ENCODE measurements around the gene CEP43. TPM values are rescaled to one million over a fixed set of nuclear protein-coding genes. Genes with fewer than 3 reads are reported as not detected.

The CEP43 gene
- polyA plus RNA-seq, 1 donor from 2014 or later = 78.2 TPM

DNA sequence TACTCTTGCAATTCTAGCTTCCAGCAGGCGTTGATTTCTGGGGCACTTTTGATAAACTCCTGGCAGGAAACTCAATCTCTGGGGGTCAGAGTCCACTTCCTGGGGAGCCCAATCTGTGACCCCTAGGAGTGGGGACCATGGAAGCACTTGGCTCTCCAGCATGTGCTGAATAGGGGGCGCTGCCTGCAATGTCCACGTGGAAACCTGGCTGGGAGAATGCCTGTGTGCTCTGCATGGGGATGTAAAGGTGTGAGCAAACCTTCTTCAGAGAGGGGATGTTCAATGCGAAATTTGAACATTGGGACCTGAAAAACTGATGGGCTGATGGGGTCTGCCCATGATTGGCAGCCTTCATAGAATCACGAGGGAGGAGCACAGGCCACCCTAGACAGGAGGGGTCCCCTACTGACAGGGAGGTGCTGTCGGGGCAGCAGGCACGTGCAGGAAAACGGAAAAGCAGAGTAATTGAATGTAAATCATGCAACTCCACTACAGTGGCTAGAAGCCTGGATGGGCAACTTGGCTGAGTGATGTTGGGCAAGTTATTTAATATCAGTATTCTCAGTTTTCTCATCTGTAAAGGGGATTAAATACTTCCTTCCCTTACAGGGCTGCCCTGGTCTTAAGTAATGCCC is 47.8 kb downstream of the CEP43 start:
- TF ChIP-seq POLR2AphosphoS5 (IDR thresholded peaks at IDR 0.05) = no peak

DNA sequence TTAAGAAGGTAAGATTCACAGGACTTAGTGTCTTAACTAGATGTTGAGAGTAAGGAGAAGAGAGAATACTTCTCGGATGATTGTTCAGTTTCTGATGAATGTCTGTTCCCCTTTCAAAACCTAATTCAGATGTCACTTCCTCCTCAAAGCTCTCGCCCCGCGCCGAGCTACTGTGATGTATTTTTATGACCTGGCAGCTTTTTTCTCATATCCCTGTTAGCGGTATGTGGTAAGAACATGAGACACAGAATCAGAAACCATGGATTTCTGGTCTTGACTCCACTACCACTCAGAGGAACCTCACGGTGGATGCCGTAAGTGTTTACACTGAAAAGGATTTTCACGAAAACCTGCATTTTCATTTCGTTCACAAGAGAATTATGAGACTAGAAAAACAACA is 48.4 kb downstream of the CEP43 start:
- no peaks in the 10 kb centered on the region for H3F3A ChIP-seq (ENCODE audit: insufficient read depth, low read length, poor library complexity, severe bottlenecking)
- H3K27me3 ChIP-seq (ENCODE audit: insufficient read depth, low read depth, low read length) = no peaks in the 10 kb centered on the region

More for the DNA sequence above, 47.8 kb downstream of the CEP43 start:
- H3K9me3 ChIP-seq (ENCODE audit: low read length) = no peaks in the 10 kb centered on the region
- no peaks in the 10 kb centered on the region for H3K79me2 ChIP-seq (replicated peaks; ENCODE audit: insufficient read depth, low read length)
- H3F3A ChIP-seq (ENCODE audit: insufficient read depth, low read length, poor library complexity, severe bottlenecking) = no peaks in the 10 kb centered on the region
- no peaks in the 10 kb centered on the region for H4K20me1 ChIP-seq (ENCODE audit: insufficient read depth)
- H3K27ac ChIP-seq (ENCODE audit: low read length) = no peak overlapping the region
- H3K4me3 ChIP-seq (ENCODE audit: low read length) = no peak overlapping the region
- H3K27me3 ChIP-seq (ENCODE audit: insufficient read depth, low read depth, low read length) = no peaks in the 10 kb centered on the region
- H3K36me3 ChIP-seq (ENCODE audit: insufficient read depth, low read length) = no peaks in the 10 kb centered on the region
- no peaks in the 10 kb centered on the region for H3K9me2 ChIP-seq (ENCODE audit: insufficient read depth, low read length)
- H3K4me2 ChIP-seq (ENCODE audit: low read length) = no peak overlapping the region
- no peak overlapping the region for H2AFZ ChIP-seq (ENCODE audit: low read depth, low read length)
- no peak overlapping the region for H3K9ac ChIP-seq (ENCODE audit: low read length)

More for the DNA sequence above, 48.4 kb downstream of the CEP43 start:
- no peaks in the 10 kb centered on the region for H3K36me3 ChIP-seq (ENCODE audit: insufficient read depth, low read length)
- no peak overlapping the region for H3K27ac ChIP-seq (ENCODE audit: low read length)
- no peak overlapping the region for H3K9ac ChIP-seq (ENCODE audit: low read length)
- no peaks in the 10 kb centered on the region for H3K9me3 ChIP-seq (ENCODE audit: low read length)
- no peaks in the 10 kb centered on the region for H3K9me2 ChIP-seq (ENCODE audit: insufficient read depth, low read length)
- no peak overlapping the region for H2AFZ ChIP-seq (ENCODE audit: low read depth, low read length)
- no peak overlapping the region for H3K4me3 ChIP-seq (ENCODE audit: low read length)
- no peaks in the 10 kb centered on the region for H4K20me1 ChIP-seq (ENCODE audit: insufficient read depth)
- H3K79me2 ChIP-seq (replicated peaks; ENCODE audit: insufficient read depth, low read length) = no peaks in the 10 kb centered on the region
- no peak overlapping the region for H3K4me2 ChIP-seq (ENCODE audit: low read length)
- TF ChIP-seq TAF1 (IDR thresholded peaks at IDR 0.05; ENCODE audit: low read depth) (no peak), RAD21 (conservative IDR thresholded peaks at IDR 0.05) (no peak), EP300 (conservative IDR thresholded peaks at IDR 0.05; ENCODE audit: poor library complexity, severe bottlenecking) (no peak), MXI1 (conservative IDR thresholded peaks at IDR 0.05; ENCODE audit: poor library complexity, severe bottlenecking) (no peak), EZH2 (IDR thresholded peaks at IDR 0.05; ENCODE audit: borderline replicate concordance, insufficient read depth, low read length, poor library complexity, severe bottlenecking) (no peak), POLR2AphosphoS5 (IDR thresholded peaks at IDR 0.05) (no peak), SMC3 (conservative IDR thresholded peaks at IDR 0.05; ENCODE audit: poor library complexity) (no peak)
- TF ChIP-seq, protein P1, sequence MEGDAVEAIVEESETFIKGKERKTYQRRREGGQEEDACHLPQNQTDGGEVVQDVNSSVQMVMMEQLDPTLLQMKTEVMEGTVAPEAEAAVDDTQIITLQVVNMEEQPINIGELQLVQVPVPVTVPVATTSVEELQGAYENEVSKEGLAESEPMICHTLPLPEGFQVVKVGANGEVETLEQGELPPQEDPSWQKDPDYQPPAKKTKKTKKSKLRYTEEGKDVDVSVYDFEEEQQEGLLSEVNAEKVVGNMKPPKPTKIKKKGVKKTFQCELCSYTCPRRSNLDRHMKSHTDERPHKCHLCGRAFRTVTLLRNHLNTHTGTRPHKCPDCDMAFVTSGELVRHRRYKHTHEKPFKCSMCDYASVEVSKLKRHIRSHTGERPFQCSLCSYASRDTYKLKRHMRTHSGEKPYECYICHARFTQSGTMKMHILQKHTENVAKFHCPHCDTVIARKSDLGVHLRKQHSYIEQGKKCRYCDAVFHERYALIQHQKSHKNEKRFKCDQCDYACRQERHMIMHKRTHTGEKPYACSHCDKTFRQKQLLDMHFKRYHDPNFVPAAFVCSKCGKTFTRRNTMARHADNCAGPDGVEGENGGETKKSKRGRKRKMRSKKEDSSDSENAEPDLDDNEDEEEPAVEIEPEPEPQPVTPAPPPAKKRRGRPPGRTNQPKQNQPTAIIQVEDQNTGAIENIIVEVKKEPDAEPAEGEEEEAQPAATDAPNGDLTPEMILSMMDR (IDR thresholded peaks at IDR 0.05; ENCODE audit: poor library complexity, severe bottlenecking) = no peak
- TF ChIP-seq, protein P2, sequence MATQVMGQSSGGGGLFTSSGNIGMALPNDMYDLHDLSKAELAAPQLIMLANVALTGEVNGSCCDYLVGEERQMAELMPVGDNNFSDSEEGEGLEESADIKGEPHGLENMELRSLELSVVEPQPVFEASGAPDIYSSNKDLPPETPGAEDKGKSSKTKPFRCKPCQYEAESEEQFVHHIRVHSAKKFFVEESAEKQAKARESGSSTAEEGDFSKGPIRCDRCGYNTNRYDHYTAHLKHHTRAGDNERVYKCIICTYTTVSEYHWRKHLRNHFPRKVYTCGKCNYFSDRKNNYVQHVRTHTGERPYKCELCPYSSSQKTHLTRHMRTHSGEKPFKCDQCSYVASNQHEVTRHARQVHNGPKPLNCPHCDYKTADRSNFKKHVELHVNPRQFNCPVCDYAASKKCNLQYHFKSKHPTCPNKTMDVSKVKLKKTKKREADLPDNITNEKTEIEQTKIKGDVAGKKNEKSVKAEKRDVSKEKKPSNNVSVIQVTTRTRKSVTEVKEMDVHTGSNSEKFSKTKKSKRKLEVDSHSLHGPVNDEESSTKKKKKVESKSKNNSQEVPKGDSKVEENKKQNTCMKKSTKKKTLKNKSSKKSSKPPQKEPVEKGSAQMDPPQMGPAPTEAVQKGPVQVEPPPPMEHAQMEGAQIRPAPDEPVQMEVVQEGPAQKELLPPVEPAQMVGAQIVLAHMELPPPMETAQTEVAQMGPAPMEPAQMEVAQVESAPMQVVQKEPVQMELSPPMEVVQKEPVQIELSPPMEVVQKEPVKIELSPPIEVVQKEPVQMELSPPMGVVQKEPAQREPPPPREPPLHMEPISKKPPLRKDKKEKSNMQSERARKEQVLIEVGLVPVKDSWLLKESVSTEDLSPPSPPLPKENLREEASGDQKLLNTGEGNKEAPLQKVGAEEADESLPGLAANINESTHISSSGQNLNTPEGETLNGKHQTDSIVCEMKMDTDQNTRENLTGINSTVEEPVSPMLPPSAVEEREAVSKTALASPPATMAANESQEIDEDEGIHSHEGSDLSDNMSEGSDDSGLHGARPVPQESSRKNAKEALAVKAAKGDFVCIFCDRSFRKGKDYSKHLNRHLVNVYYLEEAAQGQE (IDR thresholded peaks at IDR 0.05; ENCODE audit: borderline replicate concordance) = no peak

Small RNAs within 50 kb of the gene (small RNA-seq; reads per million reads assigned to genes)
- gene MIR3939 = 0.08 to 0.53 (median 0.48) reads per million in 3 experiments

Other genes with a start within 250 kb of the CEP43 start
- gene RNASET2, start 42.8 kb upstream of the CEP43 start, polyA plus RNA-seq = 68.3 and 73.9 TPM in 2 replicates
- 0.68 TPM in 1 of 2 replicates, not detected in the other for gene CCR6, start 123.7 kb downstream of the CEP43 start, polyA plus RNA-seq
- gene GPR31, start 158.6 kb downstream of the CEP43 start, polyA plus RNA-seq = not detected in 2 replicates

Measured in neural cell (in vitro differentiated cells).